Prostate gland (tissue), 2 donors: Measurements from ENCODE around the gene ROBO2. TPM values are rescaled to one million over a fixed set of nuclear protein-coding genes. Genes with fewer than 3 reads are reported as not detected.

ENCODE experiments used
- DNase-seq: peaks from one replicate; pipeline ENCODE4 v3.0.0-alpha.2; 2019; ENCODE audit warnings: low spot score
- H3K27ac ChIP-seq, 2 donors: fragments of 200-600 bp; sonication (generic); 2 replicates each; pipeline ENCODE4 v1.5.1; 2017 to 2019
- H3K27me3 ChIP-seq: fragments of 200-600 bp; sonication (generic); replicated peaks from 2 replicates; pipeline ENCODE4 v1.5.1; 2019; ENCODE audit not compliant: insufficient read depth
- H3K36me3 ChIP-seq, 2 donors: fragments of 200-600 bp; sonication (generic); 1 replicate in 1 of 2; 2 replicates in 1 of 2; pipeline versions ENCODE4 v1.5.1 to v1.8.1; 2017 to 2019
- H3K4me1 ChIP-seq: fragments of 200-600 bp; sonication (generic); replicated peaks from 2 replicates; pipeline ENCODE4 v1.5.1; 2019
- H3K4me3 ChIP-seq, 2 donors: fragments of 200-600 bp; sonication (generic); 2 replicates each; pipeline ENCODE4 v1.5.1; 2017 to 2019
- H3K9me3 ChIP-seq: fragments of 200-600 bp; sonication (generic); 2 replicates; pipeline ENCODE4 v1.5.1; 2017
- CTCF ChIP-seq, 4 experiments: fragments of 200-600 bp in 2 of 4; fragments of 450-650 bp in 2 of 4; sonication (generic) in 2 of 4; IDR thresholded peaks; 1 replicate in 3 of 4; 2 replicates in 1 of 4; pipeline ENCODE4 v1.5.1; 2016 to 2019; ENCODE audit warnings: antibody characterized with exemption in 4 of 4, mild to moderate bottlenecking in 2 of 4, moderate library complexity in 2 of 4
- POLR2A ChIP-seq: fragments of 450-650 bp; IDR thresholded peaks from one replicate; pipeline ENCODE4 v1.6.1; 2016; ENCODE audit warnings: antibody characterized with exemption, mild to moderate bottlenecking
- POLR2AphosphoS5 ChIP-seq: sonication (generic); formaldehyde crosslinking; IDR thresholded peaks from one replicate; pipeline ENCODE4 v1.6.1; 2017; ENCODE audit warnings: antibody characterized with exemption
- WGBS: methylation state at CpG from one replicate; pipeline ENCODE4 v1.1.5; 2018; 5-methylcytosine and 5-hydroxymethylcytosine counted together
- intact Hi-C: fragments of 100-400 bp; cut with DNase I; formaldehyde crosslinking; loops from one replicate; pipeline ENCODE4 v1.14.2; 2022
- total RNA-seq, 2 donors: library from RNA; depleted of rRNA; stranded (reverse); fragments of >200 nt; gene quantifications; one replicate each; pipeline ENCODE4 v1.1.0, GENCODE V29; 2016

The ROBO2 gene
- total RNA-seq, 2 donors from 2014 or later, result 3.6 to 18.2 TPM

GRCh38 chr3:77491961-77492360 lies 452.1 kb downstream of the ROBO2 start:
- H3K27me3 ChIP-seq, result no peaks in the 10 kb centered on the region
- no peak for DNase-seq
- H3K4me1 ChIP-seq, result no peaks in the 10 kb centered on the region
- 94% methylated on average over 1 of the region's 1 CpG for WGBS
- no peak overlapping the region for H3K27ac ChIP-seq
- intact Hi-C loops, result no loop called here
- no peak overlapping the region for H3K4me3 ChIP-seq
- TF ChIP-seq CTCF (IDR thresholded peaks at IDR 0.05) (no peak), POLR2A (no peak), POLR2AphosphoS5 (no peak)
- no peaks in the 10 kb centered on the region for H3K36me3 ChIP-seq
- no peaks in the 10 kb centered on the region for H3K9me3 ChIP-seq

GRCh38 chr3:77500721-77501120 lies 460.8 kb downstream of the ROBO2 start:
- H3K27me3 ChIP-seq, result no peaks in the 10 kb centered on the region
- no peaks in the 10 kb centered on the region for H3K9me3 ChIP-seq

GRCh38 chr3:77506384-77506783 lies 466.5 kb downstream of the ROBO2 start:
- Histone ChIP-seq H3K4me3 (no peak overlapping the region), H3K27ac (no peak overlapping the region), H3K4me1 (no peaks in the 10 kb centered on the region), H3K36me3 (no peaks in the 10 kb centered on the region), H3K27me3 (no peaks in the 10 kb centered on the region), H3K9me3 (no peaks in the 10 kb centered on the region)
- no peak for TF ChIP-seq POLR2AphosphoS5
- no peak for TF ChIP-seq CTCF (IDR thresholded peaks at IDR 0.05)
- TF ChIP-seq POLR2A, result no peak
- no peak for DNase-seq
- WGBS, result 94% methylated on average over 5 of the region's 5 CpGs
- intact Hi-C loops, result no loop called here

More at GRCh38 chr3:77500721-77501120, 460.8 kb downstream of the ROBO2 start:
- no peaks in the 10 kb centered on the region for H3K4me1 ChIP-seq
- no peak overlapping the region for H3K27ac ChIP-seq
- no peak for DNase-seq
- no peak overlapping the region for H3K4me3 ChIP-seq
- WGBS, result 68% methylated on average over 2 of the region's 2 CpGs
- intact Hi-C loops, result no loop called here
- no peak for TF ChIP-seq POLR2AphosphoS5
- TF ChIP-seq CTCF (IDR thresholded peaks at IDR 0.05), result no peak
- TF ChIP-seq POLR2A, result no peak
- no peaks in the 10 kb centered on the region for H3K36me3 ChIP-seq

GRCh38 chr3:77513542-77513941 lies 473.6 kb downstream of the ROBO2 start:
- H3K4me1 ChIP-seq, result no peaks in the 10 kb centered on the region
- no peak overlapping the region for H3K4me3 ChIP-seq
- H3K36me3 ChIP-seq, result no peaks in the 10 kb centered on the region
- no peaks in the 10 kb centered on the region for H3K9me3 ChIP-seq
- no peaks in the 10 kb centered on the region for H3K27me3 ChIP-seq
- intact Hi-C loops, result no loop called here
- no peak for DNase-seq
- 42% methylated on average over 5 of the region's 5 CpGs for WGBS
- H3K27ac ChIP-seq, result no peak overlapping the region
- TF ChIP-seq POLR2AphosphoS5, result no peak
- no peak for TF ChIP-seq CTCF (IDR thresholded peaks at IDR 0.05)
- TF ChIP-seq POLR2A, result no peak

GRCh38 chr3:77514766-77515165 lies 474.9 kb downstream of the ROBO2 start:
- DNase-seq, result no peak
- Histone ChIP-seq H3K4me3 (no peak overlapping the region), H3K4me1 (no peaks in the 10 kb centered on the region), H3K27ac (no peak overlapping the region), H3K27me3 (no peaks in the 10 kb centered on the region), H3K36me3 (no peaks in the 10 kb centered on the region), H3K9me3 (no peaks in the 10 kb centered on the region)
- TF ChIP-seq POLR2A (no peak), POLR2AphosphoS5 (no peak), CTCF (IDR thresholded peaks at IDR 0.05) (no peak)
- intact Hi-C loops, result no loop called here
